ENCODE measurements around the gene UBE3B.

DNA sequence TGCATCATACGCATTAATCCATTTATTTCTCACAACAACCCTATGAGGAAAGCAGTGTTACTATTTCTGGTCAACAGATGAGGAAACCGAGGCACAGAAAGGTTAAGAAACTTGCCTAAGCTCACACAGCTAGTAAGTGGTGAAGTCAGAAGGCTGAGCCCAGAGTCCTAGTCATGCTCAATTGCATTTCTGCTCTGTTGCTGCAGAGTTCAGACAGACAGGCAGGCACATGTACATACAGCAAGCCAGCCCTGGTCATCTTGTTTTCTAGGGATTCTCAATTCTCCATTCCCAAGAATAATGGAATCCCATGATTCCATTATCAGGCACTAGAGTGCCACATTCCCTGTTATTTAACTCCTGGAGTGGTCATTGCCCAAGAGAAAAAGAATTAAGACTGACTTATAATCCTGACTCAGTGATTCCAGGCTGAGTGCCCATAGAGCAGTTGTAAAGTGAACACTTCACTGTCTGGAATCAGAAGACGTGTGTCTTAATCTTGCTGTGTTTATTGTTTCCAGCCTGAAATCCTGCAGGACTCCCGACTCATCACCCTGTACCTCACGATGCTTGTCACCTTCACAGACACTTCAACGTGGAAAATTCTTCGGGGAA is 10.7 kb downstream of the UBE3B start:
- TF ChIP-seq EZH2 (IDR thresholded peaks at IDR 0.05; ENCODE audit: borderline replicate concordance): no peak
- TF ChIP-seq EZH2phosphoT487 (IDR thresholded peaks at IDR 0.05; ENCODE audit: low read depth, severe bottlenecking, unreplicated experiment): no peak
- TF ChIP-seq, protein P1, sequence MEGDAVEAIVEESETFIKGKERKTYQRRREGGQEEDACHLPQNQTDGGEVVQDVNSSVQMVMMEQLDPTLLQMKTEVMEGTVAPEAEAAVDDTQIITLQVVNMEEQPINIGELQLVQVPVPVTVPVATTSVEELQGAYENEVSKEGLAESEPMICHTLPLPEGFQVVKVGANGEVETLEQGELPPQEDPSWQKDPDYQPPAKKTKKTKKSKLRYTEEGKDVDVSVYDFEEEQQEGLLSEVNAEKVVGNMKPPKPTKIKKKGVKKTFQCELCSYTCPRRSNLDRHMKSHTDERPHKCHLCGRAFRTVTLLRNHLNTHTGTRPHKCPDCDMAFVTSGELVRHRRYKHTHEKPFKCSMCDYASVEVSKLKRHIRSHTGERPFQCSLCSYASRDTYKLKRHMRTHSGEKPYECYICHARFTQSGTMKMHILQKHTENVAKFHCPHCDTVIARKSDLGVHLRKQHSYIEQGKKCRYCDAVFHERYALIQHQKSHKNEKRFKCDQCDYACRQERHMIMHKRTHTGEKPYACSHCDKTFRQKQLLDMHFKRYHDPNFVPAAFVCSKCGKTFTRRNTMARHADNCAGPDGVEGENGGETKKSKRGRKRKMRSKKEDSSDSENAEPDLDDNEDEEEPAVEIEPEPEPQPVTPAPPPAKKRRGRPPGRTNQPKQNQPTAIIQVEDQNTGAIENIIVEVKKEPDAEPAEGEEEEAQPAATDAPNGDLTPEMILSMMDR (IDR thresholded peaks at IDR 0.05; ENCODE audit: poor library complexity): no peak

Measured in hepatocyte (in vitro differentiated cells).